GM19328 (cell line): Measurements from ENCODE around the gene CORO6.

ENCODE experiments used
- ATAC-seq: cut with Tn5 transposase; IDR thresholded peaks from one replicate; pipeline ENCODE4 v1.9.1; 2021; ENCODE audit warnings: mild to moderate bottlenecking, moderate library complexity; ENCODE audit not compliant: unreplicated experiment

Gene CORO6

GRCh38 chr17:29591737-29592608 is 30.7 kb downstream of the CORO6 start:
- ATAC-seq = no peak

GRCh38 chr17:29591146-29591736 is 31.5 kb downstream of the CORO6 start:
- ATAC-seq = no peak

- ATAC-seq = no peak
Measured at GRCh38 chr17:29590411-29591145, 32.1 kb downstream of the CORO6 start.

- peak; percentile 54 for ATAC-seq
Measured at GRCh38 chr17:29589524-29590410, 32.9 kb downstream of the CORO6 start, which contains the start of gene GIT1. GIT1 (minus strand) TSS chr17:29589648; CDS start chr17:29589378, 270 bp downstream.

GRCh38 chr17:29588562-29589411 is 33.9 kb downstream of the CORO6 start:
- no peak for ATAC-seq

- no peak for ATAC-seq
Measured at GRCh38 chr17:29588017-29588561, 34.6 kb downstream of the CORO6 start.

- ATAC-seq = no peak
Measured at GRCh38 chr17:29587591-29587990, 35.1 kb downstream of the CORO6 start.

GRCh38 chr17:29586676-29587469 is 35.8 kb downstream of the CORO6 start:
- no peak for ATAC-seq

- ATAC-seq = no peak
Measured at GRCh38 chr17:29585080-29585751, 37.5 kb downstream of the CORO6 start.

- no peak for ATAC-seq
Measured at GRCh38 chr17:29584452-29585079, 38.1 kb downstream of the CORO6 start.

- no peak for ATAC-seq
Measured at GRCh38 chr17:29583324-29584248, 39.1 kb downstream of the CORO6 start.

- no peak for ATAC-seq
Measured at GRCh38 chr17:29582772-29583171, 39.9 kb downstream of the CORO6 start.

GRCh38 chr17:29582254-29582765 is 40.4 kb downstream of the CORO6 start:
- ATAC-seq = no peak

GRCh38 chr17:29581583-29582253 is 41.0 kb downstream of the CORO6 start:
- ATAC-seq = no peak

- no peak for ATAC-seq
Measured at GRCh38 chr17:29579866-29580771, 42.6 kb downstream of the CORO6 start.
